Suprapubic skin (tissue), 4 donors: Measurements from ENCODE around the gene BLTP2. TPM values are rescaled to one million over a fixed set of nuclear protein-coding genes. Genes with fewer than 3 reads are reported as not detected.
"Not testable (repeated sequence)": the region's sequence is repeated elsewhere in the genome, so short reads cannot be mapped to it uniquely, and the experiment has no call there.

Experiments
- DNase-seq, 2 donors: peaks; one replicate each; pipeline ENCODE4 v3.0.0-alpha.2; 2019; ENCODE audit warnings: low spot score in 2 of 2
- H3K27ac ChIP-seq: fragments of 200-600 bp; sonication (generic); one replicate; pipeline ENCODE4 v1.5.1; 2019
- H3K27me3 ChIP-seq: fragments of 200-600 bp; sonication (generic); one replicate; pipeline ENCODE4 v1.5.1; 2019
- H3K36me3 ChIP-seq: fragments of 200-600 bp; sonication (generic); one replicate; pipeline ENCODE4 v1.5.1; 2019
- H3K4me1 ChIP-seq: fragments of 200-600 bp; sonication (generic); one replicate; pipeline ENCODE4 v1.5.1; 2019
- H3K4me3 ChIP-seq: fragments of 200-600 bp; sonication (generic); one replicate; pipeline ENCODE4 v1.5.1; 2019; ENCODE audit warnings: mild to moderate bottlenecking
- H3K9me3 ChIP-seq: fragments of 200-600 bp; sonication (generic); one replicate; pipeline ENCODE4 v1.5.1; 2019
- EP300 ChIP-seq: sonication (generic); formaldehyde crosslinking; IDR thresholded peaks from one replicate; pipeline ENCODE4 v1.6.1; 2017; ENCODE audit warnings: antibody characterized with exemption
- POLR2A ChIP-seq, 2 donors: fragments of 450-650 bp; IDR thresholded peaks; one replicate each; pipeline ENCODE4 v1.6.1; 2017; ENCODE audit warnings: antibody characterized with exemption in 2 of 2, mild to moderate bottlenecking in 2 of 2, moderate library complexity in 2 of 2
- POLR2AphosphoS5 ChIP-seq, 3 donors: sonication (generic); formaldehyde crosslinking; IDR thresholded peaks; one replicate each; pipeline ENCODE4 v1.6.1; 2017; ENCODE audit warnings: antibody characterized with exemption in 3 of 3
- WGBS: methylation state at CpG from one replicate; pipeline ENCODE4 v1.1.5; 2018; 5-methylcytosine and 5-hydroxymethylcytosine counted together
- total RNA-seq, 4 donors: library from RNA; depleted of rRNA; stranded (reverse); fragments of >200 nt; gene quantifications; one replicate each; pipeline ENCODE4 v1.1.0, GENCODE V29; 2016
- TF ChIP-seq, protein P1 (sequence below), 2 donors: fragments of 200-600 bp in 1 of 2; fragments of 450-650 bp in 1 of 2; sonication (generic) in 1 of 2; IDR thresholded peaks; one replicate each; pipeline ENCODE4 v1.5.1; 2016 to 2019; ENCODE audit warnings: antibody characterized with exemption in 2 of 2, mild to moderate bottlenecking in 1 of 2, moderate library complexity in 1 of 2

BLTP2 gene
- total RNA-seq, 4 donors from 2014 or later, result 82.7 to 139 (median 125) TPM

DNA sequence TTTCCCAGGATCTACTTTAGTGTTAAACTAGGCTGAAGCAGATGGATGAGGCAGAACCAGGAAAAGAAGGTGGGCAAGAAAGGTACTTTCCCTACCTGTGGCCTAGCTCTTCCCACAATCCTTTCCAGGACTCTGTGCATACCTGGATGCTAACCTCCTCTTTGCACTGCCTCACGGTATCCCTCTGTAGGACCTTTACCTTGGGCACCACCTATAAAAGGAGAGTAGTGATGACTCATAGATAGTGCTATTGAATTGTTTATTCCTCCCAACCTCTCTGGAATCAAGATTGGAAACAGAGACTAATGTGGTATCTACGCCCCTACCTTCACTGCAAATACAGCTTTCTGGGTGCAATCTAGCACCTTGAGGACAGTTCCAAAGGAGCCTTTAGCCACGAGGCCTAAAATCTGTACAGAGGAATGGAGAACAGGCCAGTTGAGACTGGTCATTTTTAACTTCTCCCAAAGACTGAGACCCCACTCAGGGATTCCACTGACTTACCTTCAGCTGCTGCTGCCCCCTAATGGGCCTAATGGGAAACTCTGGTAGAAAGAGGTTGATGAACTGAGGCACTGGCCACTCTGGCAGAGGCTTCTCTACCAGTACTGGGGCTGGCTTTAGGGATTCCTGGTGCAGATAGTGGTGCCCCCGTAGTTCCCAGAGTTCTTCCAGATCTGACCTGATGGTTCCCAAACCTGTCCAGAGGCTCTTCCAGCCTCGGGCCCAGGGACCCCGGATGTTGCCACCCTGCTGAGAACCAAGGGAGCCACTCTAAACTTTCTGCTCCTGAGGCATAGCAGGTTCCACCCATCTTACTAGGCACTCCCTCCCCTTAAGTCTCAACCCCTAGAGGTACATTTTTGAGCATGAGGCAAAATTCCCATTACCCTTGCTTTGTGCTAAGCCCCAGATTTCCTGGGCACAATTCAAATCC lies 31.8 kb downstream of the BLTP2 start:
- H3K4me1 ChIP-seq, result peaks cover 6% of the 10 kb centered on the region
- no peak for DNase-seq
- no peaks in the 10 kb centered on the region for H3K27me3 ChIP-seq
- WGBS, result 82% methylated on average over 6 of the region's 6 CpGs
- TF ChIP-seq POLR2A (IDR thresholded peaks at IDR 0.05), result no peak
- no peak for TF ChIP-seq POLR2AphosphoS5 (IDR thresholded peaks at IDR 0.05)
- TF ChIP-seq, protein P1, sequence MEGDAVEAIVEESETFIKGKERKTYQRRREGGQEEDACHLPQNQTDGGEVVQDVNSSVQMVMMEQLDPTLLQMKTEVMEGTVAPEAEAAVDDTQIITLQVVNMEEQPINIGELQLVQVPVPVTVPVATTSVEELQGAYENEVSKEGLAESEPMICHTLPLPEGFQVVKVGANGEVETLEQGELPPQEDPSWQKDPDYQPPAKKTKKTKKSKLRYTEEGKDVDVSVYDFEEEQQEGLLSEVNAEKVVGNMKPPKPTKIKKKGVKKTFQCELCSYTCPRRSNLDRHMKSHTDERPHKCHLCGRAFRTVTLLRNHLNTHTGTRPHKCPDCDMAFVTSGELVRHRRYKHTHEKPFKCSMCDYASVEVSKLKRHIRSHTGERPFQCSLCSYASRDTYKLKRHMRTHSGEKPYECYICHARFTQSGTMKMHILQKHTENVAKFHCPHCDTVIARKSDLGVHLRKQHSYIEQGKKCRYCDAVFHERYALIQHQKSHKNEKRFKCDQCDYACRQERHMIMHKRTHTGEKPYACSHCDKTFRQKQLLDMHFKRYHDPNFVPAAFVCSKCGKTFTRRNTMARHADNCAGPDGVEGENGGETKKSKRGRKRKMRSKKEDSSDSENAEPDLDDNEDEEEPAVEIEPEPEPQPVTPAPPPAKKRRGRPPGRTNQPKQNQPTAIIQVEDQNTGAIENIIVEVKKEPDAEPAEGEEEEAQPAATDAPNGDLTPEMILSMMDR (IDR thresholded peaks at IDR 0.05), result peak in 1 of 2 donors; percentile 43
- no peak overlapping the region for H3K27ac ChIP-seq
- H3K9me3 ChIP-seq, result no peaks in the 10 kb centered on the region
- H3K4me3 ChIP-seq, result no peak overlapping the region
- H3K36me3 ChIP-seq, result peaks cover 57% of the 10 kb centered on the region

DNA sequence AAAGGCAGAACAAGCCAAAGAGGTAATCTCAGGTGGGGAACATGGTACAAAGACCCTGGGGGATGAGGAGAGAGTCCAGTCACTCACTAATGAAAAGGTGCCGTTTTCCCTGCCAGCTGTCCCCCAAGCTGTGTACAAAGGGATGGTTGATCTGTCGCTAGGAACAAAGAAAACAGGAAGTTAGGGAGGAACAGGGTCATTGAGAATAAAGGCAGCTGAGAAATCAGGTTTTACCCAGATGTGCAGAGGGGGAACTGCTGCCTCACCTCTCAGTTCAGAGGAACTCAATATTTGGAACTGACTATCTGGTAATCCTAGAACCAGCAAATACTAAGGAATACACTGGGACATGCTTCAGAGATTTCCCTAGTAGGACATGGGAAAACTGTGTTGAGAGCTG lies 32.4 kb downstream of the BLTP2 start:
- H3K36me3 ChIP-seq, result peaks cover 51% of the 10 kb centered on the region
- H3K4me1 ChIP-seq, result peaks cover 6% of the 10 kb centered on the region
- no peak overlapping the region for H3K27ac ChIP-seq
- no peaks in the 10 kb centered on the region for H3K27me3 ChIP-seq
- TF ChIP-seq, protein P1 (IDR thresholded peaks at IDR 0.05), result no peak
- no peak for TF ChIP-seq POLR2AphosphoS5 (IDR thresholded peaks at IDR 0.05)
- no peak for DNase-seq
- 58% methylated on average over 2 of the region's 2 CpGs for WGBS
- H3K4me3 ChIP-seq, result no peak overlapping the region
- H3K9me3 ChIP-seq, result no peaks in the 10 kb centered on the region

DNA sequence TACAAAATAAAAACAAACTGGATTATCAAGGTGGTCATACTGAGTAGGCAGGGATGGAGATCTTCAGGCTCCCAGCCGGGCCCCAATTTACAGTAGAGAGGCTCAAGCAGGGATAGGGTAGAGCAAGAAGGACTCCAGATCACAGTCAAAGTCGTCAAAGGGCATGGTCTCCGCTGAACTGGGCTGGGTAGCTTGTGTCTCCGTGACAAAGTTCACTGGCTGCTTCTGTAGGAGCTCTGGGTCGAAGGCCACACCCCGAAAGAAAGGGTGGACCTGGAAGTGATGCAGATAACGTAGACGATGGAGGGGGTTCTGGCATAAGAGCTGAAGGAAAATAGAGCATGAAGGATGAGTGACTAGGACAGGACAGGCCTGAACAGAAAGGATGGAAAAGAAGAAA lies 34.6 kb downstream of the BLTP2 start:
- Histone ChIP-seq H3K27ac (no peak overlapping the region), H3K36me3 (peaks cover 29% of the 10 kb centered on the region), H3K9me3 (no peaks in the 10 kb centered on the region), H3K4me3 (no peak overlapping the region), H3K4me1 (peaks cover 6% of the 10 kb centered on the region), H3K27me3 (no peaks in the 10 kb centered on the region)
- 89% methylated on average over 8 of the region's 8 CpGs for WGBS
- TF ChIP-seq, protein P1 (IDR thresholded peaks at IDR 0.05), result no peak
- TF ChIP-seq POLR2A (IDR thresholded peaks at IDR 0.05) (no peak), EP300 (no peak), POLR2AphosphoS5 (IDR thresholded peaks at IDR 0.05) (no peak)
- DNase-seq, result no peak

DNA sequence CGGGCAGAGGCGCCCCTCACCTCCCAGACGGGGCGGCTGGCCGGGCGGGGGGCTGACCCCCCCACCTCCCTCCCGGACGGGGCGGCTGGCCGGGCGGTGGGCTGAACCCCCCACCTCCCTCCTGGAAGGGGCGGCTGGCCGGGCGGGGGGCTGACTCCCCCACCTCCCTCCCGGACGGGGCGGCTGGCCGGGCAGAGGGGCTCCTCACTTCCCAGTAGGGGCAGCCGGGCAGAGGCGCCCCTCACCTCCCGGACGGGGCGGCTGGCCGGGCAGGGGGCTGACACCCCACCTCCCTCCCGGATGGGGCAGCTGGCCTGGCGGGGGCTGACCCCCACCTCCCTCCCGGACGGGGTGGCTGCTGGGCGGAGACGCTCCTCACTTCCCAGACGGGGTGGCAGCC lies 40.9 kb downstream of the BLTP2 start:
- peaks cover 12% of the 10 kb centered on the region for H3K4me1 ChIP-seq
- DNase-seq, H3K9me3 ChIP-seq, H3K36me3 ChIP-seq, H3K27me3 ChIP-seq, H3K27ac ChIP-seq, H3K4me3 ChIP-seq: not testable (repeated sequence)
- WGBS, result 90% methylated on average over 10 of the region's 31 CpGs

DNA sequence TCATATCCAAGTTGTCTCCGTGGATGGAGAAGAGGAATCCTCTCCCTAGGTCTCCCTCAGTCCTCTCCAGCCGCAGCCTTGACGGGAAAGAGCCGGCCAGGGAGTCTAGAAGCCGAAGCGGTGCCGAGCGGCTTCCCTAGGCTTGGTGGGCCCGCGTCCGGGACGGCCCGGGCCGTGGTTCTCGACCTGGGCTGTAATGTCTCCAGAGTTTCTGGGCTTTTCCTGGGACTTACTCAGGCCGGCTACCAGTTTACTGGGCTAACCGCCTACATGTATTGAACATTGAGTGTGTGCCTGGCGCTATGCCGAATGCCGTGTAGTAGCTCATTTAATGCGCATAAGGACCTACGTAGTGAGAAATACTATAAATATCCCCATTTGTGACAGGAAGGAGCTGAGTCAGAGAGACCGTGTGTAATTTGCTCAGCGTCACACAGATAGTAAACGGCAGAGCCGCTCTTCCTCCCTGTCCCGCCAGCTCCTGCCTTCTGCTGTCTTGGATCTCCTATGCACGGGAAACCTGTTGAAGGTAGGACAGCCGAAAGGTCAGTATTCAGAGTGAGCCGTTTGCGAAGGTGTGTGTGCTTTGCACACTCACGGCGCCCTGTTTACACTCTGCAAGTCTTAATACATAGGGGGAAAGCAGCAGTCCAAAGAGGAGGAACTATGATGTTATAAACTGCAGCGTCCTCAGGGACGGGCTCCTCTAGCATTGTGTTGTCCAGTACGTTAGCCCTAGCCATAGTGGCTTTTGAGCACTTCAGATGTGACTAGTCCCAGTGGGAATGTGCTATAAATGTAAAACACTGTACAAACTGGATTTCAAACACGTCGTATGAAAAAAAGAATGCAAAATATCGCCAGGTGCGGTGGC lies 45.4 kb downstream of the BLTP2 start:
- WGBS, result 4% methylated on average over 29 of the region's 40 CpGs

More for the DNA sequence above, 45.4 kb downstream of the BLTP2 start:
- peak overlapping the region; percentile 64 for H3K4me3 ChIP-seq
- no peaks in the 10 kb centered on the region for H3K27me3 ChIP-seq
- peak in 1 of 2 donors; percentile 80 for DNase-seq
- peaks cover 4% of the 10 kb centered on the region for H3K36me3 ChIP-seq
- peak overlapping the region; percentile 95 for H3K27ac ChIP-seq
- no peak for TF ChIP-seq POLR2A (IDR thresholded peaks at IDR 0.05)
- no peak for TF ChIP-seq POLR2AphosphoS5 (IDR thresholded peaks at IDR 0.05)
- TF ChIP-seq, protein P1 (IDR thresholded peaks at IDR 0.05), result no peak
- no peak for TF ChIP-seq EP300
- no peaks in the 10 kb centered on the region for H3K9me3 ChIP-seq
- H3K4me1 ChIP-seq, result peaks cover 23% of the 10 kb centered on the region
